Endothelial cell of umbilical vein (primary cell): ENCODE results near the gene NEU1.

ENCODE experiments used
- EZH2 ChIP-seq: IDR thresholded peaks from 2 replicates; pipeline ENCODE4 v1.6.1; 2012; ENCODE audit warnings: borderline replicate concordance, low read depth, mild to moderate bottlenecking, moderate library complexity, low read length, inconsistent platforms; ENCODE audit not compliant: severe bottlenecking
- FOS ChIP-seq: IDR thresholded peaks from 2 replicates; pipeline ENCODE4 v1.6.1; 2011; ENCODE audit warnings: mild to moderate bottlenecking, low read length, moderate library complexity, borderline replicate concordance; ENCODE audit not compliant: insufficient read depth
- MYC ChIP-seq: IDR thresholded peaks from one replicate; pipeline ENCODE4 v1.6.1; 2011; ENCODE audit warnings: mild to moderate bottlenecking, low read depth, low read length
- POLR2A ChIP-seq: IDR thresholded peaks from 2 replicates; pipeline ENCODE4 v1.6.1; 2012; ENCODE audit warnings: low read depth, mild to moderate bottlenecking, control low read depth, low read length
- POLR2AphosphoS5 ChIP-seq: IDR thresholded peaks from 2 replicates; pipeline ENCODE4 v1.6.1; 2012; ENCODE audit warnings: low read depth, mild to moderate bottlenecking, control low read depth, low read length, moderate library complexity; ENCODE audit not compliant: insufficient read depth
- TF ChIP-seq, protein P1 (sequence below), 2 donors: IDR thresholded peaks; 1 replicate in 1 of 2; 2 replicates in 1 of 2; pipeline ENCODE4 v1.5.1; 2011; ENCODE audit warnings: low read length in 2 of 2, mild to moderate bottlenecking in 2 of 2, moderate library complexity in 2 of 2, control low read depth in 1 of 2, inconsistent platforms in 1 of 2, low read depth in 1 of 2; ENCODE audit not compliant: insufficient read depth in 1 of 2; ENCODE audit errors: extremely low read depth in 1 of 2
- TF ChIP-seq, protein P2 (sequence below): IDR thresholded peaks from 2 replicates; pipeline ENCODE4 v1.6.1; 2011; ENCODE audit not compliant: insufficient read depth, insufficient read length

- TF ChIP-seq, protein P1, sequence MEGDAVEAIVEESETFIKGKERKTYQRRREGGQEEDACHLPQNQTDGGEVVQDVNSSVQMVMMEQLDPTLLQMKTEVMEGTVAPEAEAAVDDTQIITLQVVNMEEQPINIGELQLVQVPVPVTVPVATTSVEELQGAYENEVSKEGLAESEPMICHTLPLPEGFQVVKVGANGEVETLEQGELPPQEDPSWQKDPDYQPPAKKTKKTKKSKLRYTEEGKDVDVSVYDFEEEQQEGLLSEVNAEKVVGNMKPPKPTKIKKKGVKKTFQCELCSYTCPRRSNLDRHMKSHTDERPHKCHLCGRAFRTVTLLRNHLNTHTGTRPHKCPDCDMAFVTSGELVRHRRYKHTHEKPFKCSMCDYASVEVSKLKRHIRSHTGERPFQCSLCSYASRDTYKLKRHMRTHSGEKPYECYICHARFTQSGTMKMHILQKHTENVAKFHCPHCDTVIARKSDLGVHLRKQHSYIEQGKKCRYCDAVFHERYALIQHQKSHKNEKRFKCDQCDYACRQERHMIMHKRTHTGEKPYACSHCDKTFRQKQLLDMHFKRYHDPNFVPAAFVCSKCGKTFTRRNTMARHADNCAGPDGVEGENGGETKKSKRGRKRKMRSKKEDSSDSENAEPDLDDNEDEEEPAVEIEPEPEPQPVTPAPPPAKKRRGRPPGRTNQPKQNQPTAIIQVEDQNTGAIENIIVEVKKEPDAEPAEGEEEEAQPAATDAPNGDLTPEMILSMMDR (IDR thresholded peaks at IDR 0.05; ENCODE audit: extremely low read depth in 1 of 2, insufficient read depth in 1 of 2, low read depth in 1 of 2, low read length in 2 of 2) = no peak
- peak; percentile 18 for TF ChIP-seq POLR2A
- no peak for TF ChIP-seq EZH2
- no peak for TF ChIP-seq POLR2AphosphoS5
- TF ChIP-seq, protein P2, sequence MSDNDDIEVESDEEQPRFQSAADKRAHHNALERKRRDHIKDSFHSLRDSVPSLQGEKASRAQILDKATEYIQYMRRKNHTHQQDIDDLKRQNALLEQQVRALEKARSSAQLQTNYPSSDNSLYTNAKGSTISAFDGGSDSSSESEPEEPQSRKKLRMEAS = no peak
- TF ChIP-seq FOS = no peak
- no peak for TF ChIP-seq MYC
These were observed 48.0 kb downstream of the NEU1 start for GRCh38 chr6:31814677-31815024.
